NB4 (cell line): ENCODE data around the gene SIX2.

Experiments
- CTCF ChIP-seq: IDR thresholded peaks from one replicate; pipeline ENCODE4 v1.5.1; 2012; ENCODE audit warnings: low read depth, low read length
- MAX ChIP-seq: IDR thresholded peaks from 2 replicates; pipeline ENCODE4 v1.6.1; 2011; ENCODE audit warnings: low read depth, low read length
- MYC ChIP-seq: IDR thresholded peaks from 2 replicates; pipeline ENCODE4 v1.6.1; 2011; ENCODE audit warnings: low read depth, low read length
- POLR2A ChIP-seq: IDR thresholded peaks from 2 replicates; pipeline ENCODE4 v1.6.1; 2011; ENCODE audit warnings: mild to moderate bottlenecking; ENCODE audit not compliant: insufficient read length; ENCODE audit errors: extremely low read depth

GRCh38 chr2:44997963-44998362, 11.3 kb downstream of the SIX2 start:
- TF ChIP-seq CTCF (no peak), POLR2A (no peak), MAX (no peak), MYC (no peak)
